Measurements from ENCODE around the gene PEMT.

The PEMT gene

DNA sequence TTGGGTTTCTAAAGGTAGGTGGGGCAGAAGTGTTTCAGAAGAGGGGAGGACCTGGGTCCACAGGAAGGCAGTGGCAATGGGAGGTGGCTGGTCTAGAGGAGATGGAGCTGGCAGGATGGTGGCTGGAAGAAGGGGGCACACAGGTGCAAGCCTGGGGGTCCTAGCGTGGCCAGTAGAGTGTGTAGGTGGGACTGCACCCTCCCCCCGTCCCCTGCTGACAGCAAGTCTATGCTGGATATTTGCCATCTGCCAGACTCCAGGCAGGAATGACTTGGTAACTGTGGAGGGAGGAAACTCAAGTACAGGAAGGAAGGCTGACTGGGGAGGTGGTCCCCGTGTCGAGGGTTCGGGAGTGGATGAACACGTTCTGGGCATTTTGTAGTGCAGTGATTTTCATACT lies 106.1 kb downstream of the PEMT start:
- Histone ChIP-seq H3K4me3 (replicated peaks; ENCODE audit: insufficient read depth, low read length) (no peak overlapping the region), H3K27ac (replicated peaks) (no peak overlapping the region), H3K27me3 (ENCODE audit: insufficient read depth, poor library complexity, severe bottlenecking) (no peaks in the 10 kb centered on the region)
- no peak for DNase-seq (ENCODE audit: low read depth in 1 of 2, low spot score in 1 of 2)
- TF ChIP-seq POLR2AphosphoS5 (IDR thresholded peaks at IDR 0.05; ENCODE audit: low read depth) (no peak), GABPA (IDR thresholded peaks at IDR 0.05; ENCODE audit: low read depth) (no peak), SPI1 (IDR thresholded peaks at IDR 0.05; ENCODE audit: borderline replicate concordance, low read depth) (no peak)
- TF ChIP-seq, protein P1, sequence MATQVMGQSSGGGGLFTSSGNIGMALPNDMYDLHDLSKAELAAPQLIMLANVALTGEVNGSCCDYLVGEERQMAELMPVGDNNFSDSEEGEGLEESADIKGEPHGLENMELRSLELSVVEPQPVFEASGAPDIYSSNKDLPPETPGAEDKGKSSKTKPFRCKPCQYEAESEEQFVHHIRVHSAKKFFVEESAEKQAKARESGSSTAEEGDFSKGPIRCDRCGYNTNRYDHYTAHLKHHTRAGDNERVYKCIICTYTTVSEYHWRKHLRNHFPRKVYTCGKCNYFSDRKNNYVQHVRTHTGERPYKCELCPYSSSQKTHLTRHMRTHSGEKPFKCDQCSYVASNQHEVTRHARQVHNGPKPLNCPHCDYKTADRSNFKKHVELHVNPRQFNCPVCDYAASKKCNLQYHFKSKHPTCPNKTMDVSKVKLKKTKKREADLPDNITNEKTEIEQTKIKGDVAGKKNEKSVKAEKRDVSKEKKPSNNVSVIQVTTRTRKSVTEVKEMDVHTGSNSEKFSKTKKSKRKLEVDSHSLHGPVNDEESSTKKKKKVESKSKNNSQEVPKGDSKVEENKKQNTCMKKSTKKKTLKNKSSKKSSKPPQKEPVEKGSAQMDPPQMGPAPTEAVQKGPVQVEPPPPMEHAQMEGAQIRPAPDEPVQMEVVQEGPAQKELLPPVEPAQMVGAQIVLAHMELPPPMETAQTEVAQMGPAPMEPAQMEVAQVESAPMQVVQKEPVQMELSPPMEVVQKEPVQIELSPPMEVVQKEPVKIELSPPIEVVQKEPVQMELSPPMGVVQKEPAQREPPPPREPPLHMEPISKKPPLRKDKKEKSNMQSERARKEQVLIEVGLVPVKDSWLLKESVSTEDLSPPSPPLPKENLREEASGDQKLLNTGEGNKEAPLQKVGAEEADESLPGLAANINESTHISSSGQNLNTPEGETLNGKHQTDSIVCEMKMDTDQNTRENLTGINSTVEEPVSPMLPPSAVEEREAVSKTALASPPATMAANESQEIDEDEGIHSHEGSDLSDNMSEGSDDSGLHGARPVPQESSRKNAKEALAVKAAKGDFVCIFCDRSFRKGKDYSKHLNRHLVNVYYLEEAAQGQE (IDR thresholded peaks at IDR 0.05; ENCODE audit: insufficient replicate concordance, low read depth) = no peak
- TF ChIP-seq, protein P2, sequence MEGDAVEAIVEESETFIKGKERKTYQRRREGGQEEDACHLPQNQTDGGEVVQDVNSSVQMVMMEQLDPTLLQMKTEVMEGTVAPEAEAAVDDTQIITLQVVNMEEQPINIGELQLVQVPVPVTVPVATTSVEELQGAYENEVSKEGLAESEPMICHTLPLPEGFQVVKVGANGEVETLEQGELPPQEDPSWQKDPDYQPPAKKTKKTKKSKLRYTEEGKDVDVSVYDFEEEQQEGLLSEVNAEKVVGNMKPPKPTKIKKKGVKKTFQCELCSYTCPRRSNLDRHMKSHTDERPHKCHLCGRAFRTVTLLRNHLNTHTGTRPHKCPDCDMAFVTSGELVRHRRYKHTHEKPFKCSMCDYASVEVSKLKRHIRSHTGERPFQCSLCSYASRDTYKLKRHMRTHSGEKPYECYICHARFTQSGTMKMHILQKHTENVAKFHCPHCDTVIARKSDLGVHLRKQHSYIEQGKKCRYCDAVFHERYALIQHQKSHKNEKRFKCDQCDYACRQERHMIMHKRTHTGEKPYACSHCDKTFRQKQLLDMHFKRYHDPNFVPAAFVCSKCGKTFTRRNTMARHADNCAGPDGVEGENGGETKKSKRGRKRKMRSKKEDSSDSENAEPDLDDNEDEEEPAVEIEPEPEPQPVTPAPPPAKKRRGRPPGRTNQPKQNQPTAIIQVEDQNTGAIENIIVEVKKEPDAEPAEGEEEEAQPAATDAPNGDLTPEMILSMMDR (IDR thresholded peaks at IDR 0.05; ENCODE audit: insufficient read depth, low read length) = no peak

DNA sequence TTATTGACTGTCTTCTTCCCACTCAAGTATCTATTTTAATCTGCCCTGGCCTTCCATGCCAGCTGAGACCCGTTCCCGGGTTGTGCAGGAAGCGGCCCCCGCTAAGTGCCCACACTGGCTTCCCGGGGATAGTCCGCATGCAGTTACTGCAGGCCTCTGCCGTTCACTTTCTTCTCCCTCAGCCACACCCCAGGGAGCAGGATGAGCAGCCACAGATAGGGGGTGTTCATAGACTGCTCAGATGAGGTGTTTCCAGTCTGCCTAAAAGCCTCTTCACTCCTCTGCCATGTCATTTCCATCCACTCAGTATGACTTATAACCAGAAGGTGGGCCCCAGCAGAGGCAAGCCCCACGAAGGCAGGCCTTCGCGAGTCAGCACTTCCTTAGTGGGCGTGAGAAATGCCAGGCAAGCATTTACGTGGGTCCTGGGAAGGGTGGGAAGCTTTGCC lies 107.0 kb downstream of the PEMT start:
- no peak overlapping the region for H3K27ac ChIP-seq (replicated peaks)
- DNase-seq (ENCODE audit: low read depth in 1 of 2, low spot score in 1 of 2) = no peak

DNA sequence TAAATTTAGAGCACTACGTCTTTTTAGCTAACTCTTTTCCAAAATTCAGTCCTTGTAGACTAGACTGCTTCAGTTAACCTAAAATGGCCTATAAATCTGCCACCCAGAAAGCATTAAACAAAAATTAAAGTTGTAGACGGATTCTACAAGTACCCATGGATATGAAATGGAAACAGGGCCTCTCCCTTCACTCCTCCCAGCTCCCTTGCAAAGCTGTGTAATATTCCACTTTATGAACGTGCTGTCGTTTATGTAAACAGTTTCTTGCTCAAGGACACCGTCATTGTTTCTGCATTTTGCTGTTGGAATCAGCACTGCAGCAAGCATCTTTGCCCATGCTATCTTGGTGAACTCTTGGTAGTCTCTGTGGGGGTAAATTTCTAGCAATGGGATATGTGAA lies 109.6 kb downstream of the PEMT start:
- DNase-seq (ENCODE audit: low read depth in 1 of 2, low spot score in 1 of 2) = no peak
- H3K27ac ChIP-seq (replicated peaks) = no peak overlapping the region

More for the DNA sequence above, 107.0 kb downstream of the PEMT start:
- H3K4me3 ChIP-seq (replicated peaks; ENCODE audit: insufficient read depth, low read length) = no peak overlapping the region
- no peaks in the 10 kb centered on the region for H3K27me3 ChIP-seq (ENCODE audit: insufficient read depth, poor library complexity, severe bottlenecking)
- TF ChIP-seq SPI1 (IDR thresholded peaks at IDR 0.05; ENCODE audit: borderline replicate concordance, low read depth) = no peak
- TF ChIP-seq, protein P2 (IDR thresholded peaks at IDR 0.05; ENCODE audit: insufficient read depth, low read length) = no peak
- no peak for TF ChIP-seq POLR2AphosphoS5 (IDR thresholded peaks at IDR 0.05; ENCODE audit: low read depth)

More for the DNA sequence above, 109.6 kb downstream of the PEMT start:
- no peak overlapping the region for H3K4me3 ChIP-seq (replicated peaks; ENCODE audit: insufficient read depth, low read length)
- TF ChIP-seq, protein P1 (IDR thresholded peaks at IDR 0.05; ENCODE audit: insufficient replicate concordance, low read depth) = no peak
- TF ChIP-seq, protein P2 (IDR thresholded peaks at IDR 0.05; ENCODE audit: insufficient read depth, low read length) = no peak
- TF ChIP-seq SPI1 (IDR thresholded peaks at IDR 0.05; ENCODE audit: borderline replicate concordance, low read depth) (no peak), GABPA (IDR thresholded peaks at IDR 0.05; ENCODE audit: low read depth) (no peak), POLR2AphosphoS5 (IDR thresholded peaks at IDR 0.05; ENCODE audit: low read depth) (no peak)
- H3K27me3 ChIP-seq (ENCODE audit: insufficient read depth, poor library complexity, severe bottlenecking) = no peaks in the 10 kb centered on the region
